ENCODE measurements around the gene GUCA2A.

The GUCA2A gene

GRCh38 chr1:42176902-42177519 lies 12.5 kb upstream of the GUCA2A start:
- Histone ChIP-seq H3K4me3 (ENCODE audit: low read depth, low read length) (no peak overlapping the region), H3K4me1 (ENCODE audit: control insufficient read depth, insufficient read depth, low read length) (peaks cover 4% of the 10 kb centered on the region; the same call in 1 of the 2 replicates), H3K9ac (ENCODE audit: low read length) (no peak overlapping the region), H3K36me3 (ENCODE audit: control insufficient read depth, insufficient read depth, low read length) (peaks cover 16% of the 10 kb centered on the region), H3K27ac (ENCODE audit: low read depth, low read length) (no peak overlapping the region), H3K27me3 (ENCODE audit: control insufficient read depth, insufficient read depth, low read length) (no peaks in the 10 kb centered on the region), H3K9me3 (ENCODE audit: control insufficient read depth, insufficient read depth, low read depth, low read length) (no peaks in the 10 kb centered on the region)

GRCh38 chr1:42175314-42176054 lies 10.9 kb upstream of the GUCA2A start:
- peaks cover 4% of the 10 kb centered on the region; the same call in 1 of the 2 replicates for H3K4me1 ChIP-seq (ENCODE audit: control insufficient read depth, insufficient read depth, low read length)
- H3K9ac ChIP-seq (ENCODE audit: low read length): no peak overlapping the region
- no peak overlapping the region for H3K27ac ChIP-seq (ENCODE audit: low read depth, low read length)
- H3K9me3 ChIP-seq (ENCODE audit: control insufficient read depth, insufficient read depth, low read depth, low read length): no peaks in the 10 kb centered on the region
- H3K27me3 ChIP-seq (ENCODE audit: control insufficient read depth, insufficient read depth, low read length): no peaks in the 10 kb centered on the region
- H3K4me3 ChIP-seq (ENCODE audit: low read depth, low read length): no peak overlapping the region
- peaks cover 9% of the 10 kb centered on the region for H3K36me3 ChIP-seq (ENCODE audit: control insufficient read depth, insufficient read depth, low read length)

GRCh38 chr1:42173961-42174735 lies 9.6 kb upstream of the GUCA2A start:
- no peak overlapping the region for H3K4me3 ChIP-seq (ENCODE audit: low read depth, low read length)
- no peak overlapping the region for H3K9ac ChIP-seq (ENCODE audit: low read length)
- H3K27ac ChIP-seq (ENCODE audit: low read depth, low read length): no peak overlapping the region
- no peaks in the 10 kb centered on the region for H3K9me3 ChIP-seq (ENCODE audit: control insufficient read depth, insufficient read depth, low read depth, low read length)
- no peaks in the 10 kb centered on the region for H3K36me3 ChIP-seq (ENCODE audit: control insufficient read depth, insufficient read depth, low read length)
- H3K4me1 ChIP-seq (ENCODE audit: control insufficient read depth, insufficient read depth, low read length): peaks cover 4% of the 10 kb centered on the region; the same call in 1 of the 2 replicates
- no peaks in the 10 kb centered on the region for H3K27me3 ChIP-seq (ENCODE audit: control insufficient read depth, insufficient read depth, low read length)

- Histone ChIP-seq H3K36me3 (ENCODE audit: control insufficient read depth, insufficient read depth, low read length) (no peaks in the 10 kb centered on the region), H3K27ac (ENCODE audit: low read depth, low read length) (no peak overlapping the region), H3K27me3 (ENCODE audit: control insufficient read depth, insufficient read depth, low read length) (no peaks in the 10 kb centered on the region), H3K9me3 (ENCODE audit: control insufficient read depth, insufficient read depth, low read depth, low read length) (no peaks in the 10 kb centered on the region), H3K9ac (ENCODE audit: low read length) (no peak overlapping the region), H3K4me3 (ENCODE audit: low read depth, low read length) (no peak overlapping the region), H3K4me1 (ENCODE audit: control insufficient read depth, insufficient read depth, low read length) (peaks cover 6% of the 10 kb centered on the region; the same call in 1 of the 2 replicates)
Measured at GRCh38 chr1:42173155-42173933, 8.8 kb upstream of the GUCA2A start.

GRCh38 chr1:42172381-42173133 lies 8.0 kb upstream of the GUCA2A start:
- Histone ChIP-seq H3K4me3 (ENCODE audit: low read depth, low read length) (no peak overlapping the region), H3K9ac (ENCODE audit: low read length) (no peak overlapping the region), H3K27ac (ENCODE audit: low read depth, low read length) (no peak overlapping the region)

GRCh38 chr1:42171679-42172266 lies 7.2 kb upstream of the GUCA2A start:
- Histone ChIP-seq H3K27me3 (ENCODE audit: control insufficient read depth, insufficient read depth, low read length) (no peaks in the 10 kb centered on the region), H3K4me3 (ENCODE audit: low read depth, low read length) (no peak overlapping the region), H3K36me3 (ENCODE audit: control insufficient read depth, insufficient read depth, low read length) (no peaks in the 10 kb centered on the region), H3K9ac (ENCODE audit: low read length) (no peak overlapping the region), H3K9me3 (ENCODE audit: control insufficient read depth, insufficient read depth, low read depth, low read length) (no peaks in the 10 kb centered on the region), H3K4me1 (ENCODE audit: control insufficient read depth, insufficient read depth, low read length) (peaks cover 13% of the 10 kb centered on the region; the same call in 1 of the 2 replicates), H3K27ac (ENCODE audit: low read depth, low read length) (no peak overlapping the region)

More at GRCh38 chr1:42172381-42173133, 8.0 kb upstream of the GUCA2A start:
- Histone ChIP-seq H3K4me1 (ENCODE audit: control insufficient read depth, insufficient read depth, low read length) (peaks cover 13% of the 10 kb centered on the region; the same call in 1 of the 2 replicates), H3K9me3 (ENCODE audit: control insufficient read depth, insufficient read depth, low read depth, low read length) (no peaks in the 10 kb centered on the region), H3K27me3 (ENCODE audit: control insufficient read depth, insufficient read depth, low read length) (no peaks in the 10 kb centered on the region), H3K36me3 (ENCODE audit: control insufficient read depth, insufficient read depth, low read length) (no peaks in the 10 kb centered on the region)

GRCh38 chr1:42170779-42171621 lies 6.5 kb upstream of the GUCA2A start:
- no peak overlapping the region for H3K9ac ChIP-seq (ENCODE audit: low read length)
- no peak overlapping the region for H3K4me3 ChIP-seq (ENCODE audit: low read depth, low read length)
- H3K4me1 ChIP-seq (ENCODE audit: control insufficient read depth, insufficient read depth, low read length): peaks cover 16% of the 10 kb centered on the region; the same call in 1 of the 2 replicates
- H3K27me3 ChIP-seq (ENCODE audit: control insufficient read depth, insufficient read depth, low read length): no peaks in the 10 kb centered on the region
- no peak overlapping the region for H3K27ac ChIP-seq (ENCODE audit: low read depth, low read length)
- H3K36me3 ChIP-seq (ENCODE audit: control insufficient read depth, insufficient read depth, low read length): no peaks in the 10 kb centered on the region
- H3K9me3 ChIP-seq (ENCODE audit: control insufficient read depth, insufficient read depth, low read depth, low read length): no peaks in the 10 kb centered on the region

- H3K9me3 ChIP-seq (ENCODE audit: control insufficient read depth, insufficient read depth, low read depth, low read length): no peaks in the 10 kb centered on the region
- H3K27me3 ChIP-seq (ENCODE audit: control insufficient read depth, insufficient read depth, low read length): no peaks in the 10 kb centered on the region
- H3K4me1 ChIP-seq (ENCODE audit: control insufficient read depth, insufficient read depth, low read length): peaks cover 25% of the 10 kb centered on the region
- H3K36me3 ChIP-seq (ENCODE audit: control insufficient read depth, insufficient read depth, low read length): no peaks in the 10 kb centered on the region
- H3K9ac ChIP-seq (ENCODE audit: low read length): no peak overlapping the region
- H3K27ac ChIP-seq (ENCODE audit: low read depth, low read length): no peak overlapping the region
- H3K4me3 ChIP-seq (ENCODE audit: low read depth, low read length): no peak overlapping the region
Measured at GRCh38 chr1:42168763-42169162, 4.2 kb upstream of the GUCA2A start.

- Histone ChIP-seq H3K27ac (ENCODE audit: low read depth, low read length) (no peak overlapping the region), H3K36me3 (ENCODE audit: control insufficient read depth, insufficient read depth, low read length) (no peaks in the 10 kb centered on the region), H3K4me3 (ENCODE audit: low read depth, low read length) (no peak overlapping the region), H3K27me3 (ENCODE audit: control insufficient read depth, insufficient read depth, low read length) (no peaks in the 10 kb centered on the region), H3K9me3 (ENCODE audit: control insufficient read depth, insufficient read depth, low read depth, low read length) (no peaks in the 10 kb centered on the region), H3K9ac (ENCODE audit: low read length) (no peak overlapping the region), H3K4me1 (ENCODE audit: control insufficient read depth, insufficient read depth, low read length) (peaks cover 25% of the 10 kb centered on the region)
Measured at GRCh38 chr1:42168391-42168670, 3.8 kb upstream of the GUCA2A start.

All from HUES6 (cell line).